ENCODE data around the gene REPS1. TPM values are rescaled to one million over a fixed set of nuclear protein-coding genes. Genes with fewer than 3 reads are reported as not detected.

The REPS1 gene
- total and polyA plus RNA-seq, 2 of the 13 experiments (the other 11 are each of a cell fraction or from before 2014, with no cell fraction given) = 36.4 to 38.3 TPM

DNA sequence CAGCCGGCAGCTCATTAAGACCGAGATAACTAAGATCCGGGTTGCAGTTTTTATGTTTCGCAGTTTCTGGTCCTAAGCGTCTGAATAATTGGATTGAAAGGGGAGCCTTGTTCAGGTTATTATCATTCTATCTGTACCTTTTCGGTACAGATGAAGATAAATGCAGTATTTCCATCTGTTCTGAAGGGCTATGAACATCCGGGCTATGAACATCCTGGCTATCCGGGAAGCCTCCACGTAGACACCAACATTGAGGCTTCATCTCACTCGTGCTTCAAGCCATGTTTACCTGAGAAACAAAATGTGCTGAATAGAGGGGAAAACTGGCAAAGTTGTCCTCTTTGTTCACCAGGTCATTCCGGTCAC, 399 bp upstream of the REPS1 start (continued):
- TF ChIP-seq SRY (CRISPR knock-in tag; IDR thresholded peaks at IDR 0.05) (no peak), ZNF17 (CRISPR knock-in tag; IDR thresholded peaks at IDR 0.05) (no peak), IRX3 (CRISPR knock-in tag; IDR thresholded peaks at IDR 0.05; ENCODE audit: borderline replicate concordance, low read depth) (no peak), PREB (CRISPR knock-in tag; IDR thresholded peaks at IDR 0.05) (no peak), FOXP1 (IDR thresholded peaks at IDR 0.05) (no peak), FOXP1 (CRISPR knock-in tag; IDR thresholded peaks at IDR 0.05) (no peak), ZNF350 (CRISPR knock-in tag; IDR thresholded peaks at IDR 0.05; ENCODE audit: borderline replicate concordance, low read depth) (peak; percentile 5; the same call in 1 of the 2 replicates), TMF1 (CRISPR knock-in tag; IDR thresholded peaks at IDR 0.05; ENCODE audit: low read depth) (no peak), CBX2 (IDR thresholded peaks at IDR 0.05; ENCODE audit: low read depth, low read length) (no peak), CBX2 (CRISPR knock-in tag; IDR thresholded peaks at IDR 0.05; ENCODE audit: low read depth) (no peak), MEIS2 (CRISPR knock-in tag; IDR thresholded peaks at IDR 0.05) (no peak), ZNF577 (CRISPR knock-in tag; IDR thresholded peaks at IDR 0.05; ENCODE audit: borderline replicate concordance, low read depth) (no peak), ZNF709 (CRISPR knock-in tag; IDR thresholded peaks at IDR 0.05) (no peak), ZNF224 (CRISPR knock-in tag; IDR thresholded peaks at IDR 0.05) (0 out of 2 replicates have a peak, but pooled peaks have one; percentile 5), ZNF431 (CRISPR knock-in tag; IDR thresholded peaks at IDR 0.05; ENCODE audit: borderline replicate concordance, low read depth) (no peak), PITX1 (CRISPR knock-in tag; IDR thresholded peaks at IDR 0.05) (no peak; the same call in 1 of the 2 replicates), ZNF292 (CRISPR knock-in tag; IDR thresholded peaks at IDR 0.05; ENCODE audit: borderline replicate concordance, low read depth) (no peak), ZFX (CRISPR knock-in tag; IDR thresholded peaks at IDR 0.05; ENCODE audit: low read depth) (no peak), NR2F6 (IDR thresholded peaks at IDR 0.05) (no peak), NR2F6 (CRISPR knock-in tag; IDR thresholded peaks at IDR 0.05) (no peak), ZBTB38 (CRISPR knock-in tag; IDR thresholded peaks at IDR 0.05) (no peak), SRF (IDR thresholded peaks at IDR 0.05; ENCODE audit: low read depth, low read length) (no peak), KLF12 (CRISPR knock-in tag; IDR thresholded peaks at IDR 0.05; ENCODE audit: borderline replicate concordance) (no peak; the same call in 1 of the 2 replicates), CC2D1A (CRISPR knock-in tag; IDR thresholded peaks at IDR 0.05) (no peak), ZNF3 (CRISPR knock-in tag; IDR thresholded peaks at IDR 0.05) (no peak), UBTF (CRISPR knock-in tag; IDR thresholded peaks at IDR 0.05) (no peak)
- TF ChIP-seq, protein P1, sequence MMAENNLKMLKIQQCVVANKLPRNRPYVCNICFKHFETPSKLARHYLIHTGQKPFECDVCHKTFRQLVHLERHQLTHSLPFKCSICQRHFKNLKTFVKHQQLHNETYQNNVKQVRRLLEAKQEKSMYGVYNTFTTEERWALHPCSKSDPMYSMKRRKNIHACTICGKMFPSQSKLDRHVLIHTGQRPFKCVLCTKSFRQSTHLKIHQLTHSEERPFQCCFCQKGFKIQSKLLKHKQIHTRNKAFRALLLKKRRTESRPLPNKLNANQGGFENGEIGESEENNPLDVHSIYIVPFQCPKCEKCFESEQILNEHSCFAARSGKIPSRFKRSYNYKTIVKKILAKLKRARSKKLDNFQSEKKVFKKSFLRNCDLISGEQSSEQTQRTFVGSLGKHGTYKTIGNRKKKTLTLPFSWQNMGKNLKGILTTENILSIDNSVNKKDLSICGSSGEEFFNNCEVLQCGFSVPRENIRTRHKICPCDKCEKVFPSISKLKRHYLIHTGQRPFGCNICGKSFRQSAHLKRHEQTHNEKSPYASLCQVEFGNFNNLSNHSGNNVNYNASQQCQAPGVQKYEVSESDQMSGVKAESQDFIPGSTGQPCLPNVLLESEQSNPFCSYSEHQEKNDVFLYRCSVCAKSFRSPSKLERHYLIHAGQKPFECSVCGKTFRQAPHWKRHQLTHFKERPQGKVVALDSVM (CRISPR knock-in tag; IDR thresholded peaks at IDR 0.05) = peak; percentile 6; the same call in 1 of the 2 replicates
- TF ChIP-seq, protein P2, sequence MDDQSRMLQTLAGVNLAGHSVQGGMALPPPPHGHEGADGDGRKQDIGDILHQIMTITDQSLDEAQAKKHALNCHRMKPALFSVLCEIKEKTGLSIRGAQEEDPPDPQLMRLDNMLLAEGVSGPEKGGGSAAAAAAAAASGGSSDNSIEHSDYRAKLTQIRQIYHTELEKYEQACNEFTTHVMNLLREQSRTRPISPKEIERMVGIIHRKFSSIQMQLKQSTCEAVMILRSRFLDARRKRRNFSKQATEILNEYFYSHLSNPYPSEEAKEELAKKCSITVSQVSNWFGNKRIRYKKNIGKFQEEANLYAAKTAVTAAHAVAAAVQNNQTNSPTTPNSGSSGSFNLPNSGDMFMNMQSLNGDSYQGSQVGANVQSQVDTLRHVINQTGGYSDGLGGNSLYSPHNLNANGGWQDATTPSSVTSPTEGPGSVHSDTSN (CRISPR knock-in tag; IDR thresholded peaks at IDR 0.05; ENCODE audit: borderline replicate concordance) = no peak
